ENCODE results near the gene DIP2A. TPM values are rescaled to one million over a fixed set of nuclear protein-coding genes. Genes with fewer than 3 reads are reported as not detected.
"Not testable (repeated sequence)": the region's sequence is repeated elsewhere in the genome, so short reads cannot be mapped to it uniquely, and the experiment has no call there.

Gene DIP2A
- total RNA-seq, 1 experiment from 2014 or later, result 39.9 TPM

DNA sequence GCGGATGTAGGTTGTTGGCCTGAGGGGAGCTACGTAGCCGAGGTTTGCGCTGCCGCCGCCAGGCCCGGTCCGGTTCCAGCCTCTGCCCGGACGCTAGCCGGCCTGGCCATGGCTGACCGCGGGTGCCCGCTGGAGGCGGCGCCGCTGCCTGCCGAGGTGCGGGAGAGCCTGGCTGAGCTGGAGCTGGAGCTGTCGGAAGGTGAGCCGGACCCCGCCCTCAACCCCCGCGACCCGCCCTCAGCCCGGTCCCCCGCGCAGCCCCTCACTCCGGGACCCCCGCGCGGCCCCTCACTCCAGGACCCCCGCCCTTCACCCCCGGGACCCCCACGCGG lies 299 bp downstream of the DIP2A start:
- intact Hi-C loops (cut with micrococcal nuclease; ENCODE audit: unreplicated experiment), result no loop called here
- no peaks in the 10 kb centered on the region for H4K20me1 ChIP-seq (ENCODE audit: insufficient read depth)
- no peak overlapping the region for H3K27ac ChIP-seq
- no peaks in the 10 kb centered on the region for H3K27me3 ChIP-seq (ENCODE audit: insufficient read depth, low read depth)
- H3F3A ChIP-seq (ENCODE audit: insufficient read depth, low read depth), result no peaks in the 10 kb centered on the region
- H3K4me3 ChIP-seq, result peak overlapping the region; percentile 59
- POLR2A ChIA-PET (ENCODE audit: unreplicated experiment), result interaction anchor here (0.6 kb wide), 1 partner anchor 16 kb away, joined by 3 read pairs; no protein-coding TSS in a partner anchor
- no peaks in the 10 kb centered on the region for H3K9me3 ChIP-seq (ENCODE audit: insufficient read depth, low read depth)
- H3K79me2 ChIP-seq (ENCODE audit: low read depth), result peaks cover 31% of the 10 kb centered on the region
- peak overlapping the region; percentile 36; the same call in 1 of the 2 replicates for H3K4me2 ChIP-seq
- CTCF ChIA-PET, result no interaction called here
- no peak overlapping the region for H2AFZ ChIP-seq
- no peaks in the 10 kb centered on the region for H3K36me3 ChIP-seq (ENCODE audit: low read depth)
- TF ChIP-seq, protein P1, sequence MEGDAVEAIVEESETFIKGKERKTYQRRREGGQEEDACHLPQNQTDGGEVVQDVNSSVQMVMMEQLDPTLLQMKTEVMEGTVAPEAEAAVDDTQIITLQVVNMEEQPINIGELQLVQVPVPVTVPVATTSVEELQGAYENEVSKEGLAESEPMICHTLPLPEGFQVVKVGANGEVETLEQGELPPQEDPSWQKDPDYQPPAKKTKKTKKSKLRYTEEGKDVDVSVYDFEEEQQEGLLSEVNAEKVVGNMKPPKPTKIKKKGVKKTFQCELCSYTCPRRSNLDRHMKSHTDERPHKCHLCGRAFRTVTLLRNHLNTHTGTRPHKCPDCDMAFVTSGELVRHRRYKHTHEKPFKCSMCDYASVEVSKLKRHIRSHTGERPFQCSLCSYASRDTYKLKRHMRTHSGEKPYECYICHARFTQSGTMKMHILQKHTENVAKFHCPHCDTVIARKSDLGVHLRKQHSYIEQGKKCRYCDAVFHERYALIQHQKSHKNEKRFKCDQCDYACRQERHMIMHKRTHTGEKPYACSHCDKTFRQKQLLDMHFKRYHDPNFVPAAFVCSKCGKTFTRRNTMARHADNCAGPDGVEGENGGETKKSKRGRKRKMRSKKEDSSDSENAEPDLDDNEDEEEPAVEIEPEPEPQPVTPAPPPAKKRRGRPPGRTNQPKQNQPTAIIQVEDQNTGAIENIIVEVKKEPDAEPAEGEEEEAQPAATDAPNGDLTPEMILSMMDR (conservative IDR thresholded peaks at IDR 0.05), result no peak
- TF ChIP-seq EZH2 (IDR thresholded peaks at IDR 0.05; ENCODE audit: low read depth), result no peak
- H3K4me1 ChIP-seq (replicated peaks; ENCODE audit: insufficient read depth), result no peaks in the 10 kb centered on the region
- no TSS peak for BruUV-seq (replicated peaks)
- DNase-seq, result no peak
- no peaks in the 10 kb centered on the region for H3K9me2 ChIP-seq (ENCODE audit: insufficient read depth)

DNA sequence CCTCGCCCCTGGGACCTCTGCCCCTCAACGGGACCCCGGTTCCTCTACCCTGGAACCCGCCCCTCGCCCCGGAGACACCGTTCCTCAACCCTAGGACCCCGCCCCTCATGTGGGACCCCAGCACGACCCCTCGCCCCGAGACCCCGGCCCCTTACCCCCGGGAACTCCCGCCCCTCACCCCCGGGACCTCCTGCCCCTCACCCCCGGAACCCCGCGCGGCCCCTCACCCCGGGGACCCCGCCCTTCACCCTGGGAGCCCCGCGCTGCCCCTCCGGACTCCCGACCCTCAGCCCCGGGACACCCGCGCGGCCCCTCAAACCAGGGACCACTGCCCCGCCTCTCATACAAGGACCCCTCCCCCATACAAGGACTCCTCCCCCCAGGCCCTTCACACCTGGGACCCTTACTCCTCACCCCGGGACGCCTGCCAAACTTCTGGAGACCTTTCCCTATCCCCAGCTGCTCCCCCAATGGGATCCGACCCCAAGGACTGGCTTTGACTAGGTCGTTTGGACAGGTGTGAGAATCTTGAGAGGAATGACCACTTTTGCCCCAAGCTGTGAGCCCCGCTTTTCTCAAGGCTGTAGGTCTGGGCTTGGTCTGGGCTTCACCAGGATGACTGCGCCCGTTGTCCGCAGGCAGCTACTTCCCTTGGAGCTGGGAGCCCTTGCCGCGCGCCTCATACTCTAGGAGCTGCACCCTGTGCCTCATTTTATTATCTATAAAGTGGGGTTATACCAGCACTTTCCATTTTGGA lies 843 bp downstream of the DIP2A start:
- TSS peak; percentile 24 for BruUV-seq (replicated peaks)
- Histone ChIP-seq H3K9me2 (ENCODE audit: insufficient read depth) (no peaks in the 10 kb centered on the region), H3K36me3 (ENCODE audit: low read depth) (no peaks in the 10 kb centered on the region), H3K4me1 (replicated peaks; ENCODE audit: insufficient read depth) (no peaks in the 10 kb centered on the region), H3K9me3 (ENCODE audit: insufficient read depth, low read depth) (no peaks in the 10 kb centered on the region), H3K79me2 (ENCODE audit: low read depth) (peaks cover 31% of the 10 kb centered on the region), H3K4me3 (peak overlapping the region; percentile 59; the same call in 1 of the 2 replicates), H3K27ac (no peak overlapping the region), H3K27me3 (ENCODE audit: insufficient read depth, low read depth) (no peaks in the 10 kb centered on the region), H3F3A (ENCODE audit: insufficient read depth, low read depth) (no peaks in the 10 kb centered on the region), H2AFZ (no peak overlapping the region), H3K4me2 (peak overlapping the region; percentile 71), H4K20me1 (ENCODE audit: insufficient read depth) (no peaks in the 10 kb centered on the region)
- ChIA-PET CTCF (interaction anchor here (0.6 kb wide), 1 partner anchor 44 kb away, joined by 9 read pairs; no protein-coding TSS in a partner anchor), POLR2A (ENCODE audit: unreplicated experiment) (interaction anchor here (0.6 to 0.7 kb wide), 2 partner anchors 16 to 184 kb away, joined by 3 read pairs; no protein-coding TSS in a partner anchor)
- intact Hi-C loops (cut with micrococcal nuclease; ENCODE audit: unreplicated experiment), result no loop called here
- TF ChIP-seq EZH2 (IDR thresholded peaks at IDR 0.05; ENCODE audit: low read depth), result no peak
- TF ChIP-seq, protein P1 (conservative IDR thresholded peaks at IDR 0.05), result no peak
- no peak for DNase-seq

DNA sequence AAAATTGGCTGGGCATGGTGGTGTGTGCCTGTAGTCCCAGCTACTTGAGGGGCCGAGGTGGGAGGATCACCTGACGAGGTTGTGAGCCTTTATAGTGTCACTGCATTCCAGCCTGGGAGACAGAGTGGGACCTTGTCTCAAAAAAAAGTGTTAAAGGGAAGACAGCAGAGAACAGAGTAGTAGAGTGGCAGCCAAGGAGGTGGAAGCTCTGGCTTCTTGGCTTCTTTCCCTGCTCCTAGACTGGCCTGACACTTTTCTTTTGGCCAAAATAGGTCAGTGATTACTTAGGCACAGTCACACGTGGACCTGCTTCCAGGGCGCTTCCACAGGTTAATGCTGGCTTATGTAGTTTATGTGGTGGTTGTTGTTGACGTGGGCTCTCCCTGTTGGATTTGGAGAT lies 3.2 kb downstream of the DIP2A start:
- ChIA-PET POLR2A (ENCODE audit: unreplicated experiment) (no interaction called here), CTCF (no interaction called here)
- Histone ChIP-seq H3K4me3 (no peak overlapping the region), H3F3A (ENCODE audit: insufficient read depth, low read depth) (no peaks in the 10 kb centered on the region), H4K20me1 (ENCODE audit: insufficient read depth) (no peaks in the 10 kb centered on the region), H3K79me2 (ENCODE audit: low read depth) (peaks cover 24% of the 10 kb centered on the region), H2AFZ (no peak overlapping the region), H3K36me3 (ENCODE audit: low read depth) (no peaks in the 10 kb centered on the region), H3K27ac (no peak overlapping the region), H3K4me1 (replicated peaks; ENCODE audit: insufficient read depth) (no peaks in the 10 kb centered on the region), H3K27me3 (ENCODE audit: insufficient read depth, low read depth) (no peaks in the 10 kb centered on the region), H3K9me3 (ENCODE audit: insufficient read depth, low read depth) (no peaks in the 10 kb centered on the region), H3K9me2 (ENCODE audit: insufficient read depth) (no peaks in the 10 kb centered on the region), H3K4me2 (no peak overlapping the region)
- intact Hi-C loops (cut with micrococcal nuclease; ENCODE audit: unreplicated experiment), result no loop called here
- TF ChIP-seq EZH2 (IDR thresholded peaks at IDR 0.05; ENCODE audit: low read depth), result no peak
- TF ChIP-seq, protein P1 (conservative IDR thresholded peaks at IDR 0.05), result no peak
- TSS peak; percentile 24 for BruUV-seq (replicated peaks)
- DNase-seq, result no peak

DNA sequence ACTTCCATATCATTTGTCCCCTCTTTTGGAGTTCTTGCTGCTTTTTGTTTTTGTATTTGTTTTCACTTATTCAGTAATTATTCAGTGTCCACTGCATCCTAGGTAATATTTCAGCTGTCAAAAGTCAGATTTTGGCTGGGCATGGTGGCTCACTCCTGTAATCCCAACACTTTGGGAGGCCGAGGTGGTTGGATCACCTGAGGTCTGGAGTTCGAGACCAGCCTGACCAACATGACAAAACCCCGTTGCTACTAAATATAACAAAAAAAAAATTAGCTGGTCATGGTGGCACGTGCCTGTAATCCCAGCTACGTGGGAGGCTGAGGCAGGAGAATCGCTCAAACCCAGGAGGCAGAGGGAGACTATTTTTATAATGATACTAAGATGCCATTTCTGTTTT lies 6.5 kb downstream of the DIP2A start:
- H3K79me2 ChIP-seq (ENCODE audit: low read depth); DNase-seq; CTCF ChIA-PET; POLR2A ChIA-PET (ENCODE audit: unreplicated experiment); H3K9me3 ChIP-seq (ENCODE audit: insufficient read depth, low read depth); H3K4me3 ChIP-seq; H3F3A ChIP-seq (ENCODE audit: insufficient read depth, low read depth); H3K36me3 ChIP-seq (ENCODE audit: low read depth); H2AFZ ChIP-seq; H3K4me1 ChIP-seq (replicated peaks; ENCODE audit: insufficient read depth); H3K9me2 ChIP-seq (ENCODE audit: insufficient read depth); H3K27ac ChIP-seq; intact Hi-C loops (cut with micrococcal nuclease; ENCODE audit: unreplicated experiment); H4K20me1 ChIP-seq (ENCODE audit: insufficient read depth); H3K4me2 ChIP-seq; BruUV-seq (replicated peaks); H3K27me3 ChIP-seq (ENCODE audit: insufficient read depth, low read depth): not testable (repeated sequence)
